Progenitor cell of endocrine pancreas (in vitro differentiated cells): ENCODE data around the gene TSGA10. TPM values are rescaled to one million over a fixed set of nuclear protein-coding genes. Genes with fewer than 3 reads are reported as not detected.

Experiments
- DNase-seq: peaks from one replicate; pipeline ENCODE4 v3.0.0; 2021; ENCODE audit warnings: low spot score; ENCODE audit not compliant: unreplicated experiment
- H3K27ac Mint-ChIP-seq: 2 replicates; pipeline ENCODE4 v1.8.0; 2021; ENCODE audit warnings: mild to moderate bottlenecking, moderate library complexity, mixed read lengths
- H3K27me3 Mint-ChIP-seq: 2 replicates; pipeline ENCODE4 v1.8.0; 2021; ENCODE audit warnings: mixed read lengths
- H3K36me3 Mint-ChIP-seq: 2 replicates; pipeline ENCODE4 v1.8.0; 2022; ENCODE audit warnings: mixed read lengths; ENCODE audit not compliant: insufficient read depth
- H3K4me1 Mint-ChIP-seq: 2 replicates; pipeline ENCODE4 v1.8.0; 2021; ENCODE audit warnings: low read depth, mixed read lengths
- H3K4me3 Mint-ChIP-seq: 2 replicates; pipeline ENCODE4 v1.8.0; 2021; ENCODE audit warnings: low read depth, mild to moderate bottlenecking, moderate library complexity, mixed read lengths
- H3K9me3 Mint-ChIP-seq: 2 replicates; pipeline ENCODE4 v1.8.0; 2021; ENCODE audit warnings: low read depth, mixed read lengths
- CTCF ChIP-seq: fragments of 200-600 bp; sonication (generic); IDR thresholded peaks from one replicate; pipeline ENCODE4 v1.5.0; 2021; ENCODE audit warnings: antibody characterized with exemption, mild to moderate bottlenecking; ENCODE audit not compliant: unreplicated experiment
- total RNA-seq: library from RNA; stranded (reverse); gene quantifications from 2 replicates; pipeline ENCODE4 v1.2.1, GENCODE V29; 2021

Gene TSGA10
- total RNA-seq, 1 donor from 2014 or later: 13.8 TPM

GRCh38 chr2:99190548-99190947, 35.8 kb upstream of the TSGA10 start:
- Mint-ChIP-seq H3K27ac (no peak overlapping the region), H3K27me3 (no peaks in the 10 kb centered on the region), H3K9me3 (peaks cover 4% of the 10 kb centered on the region), H3K4me3 (no peak overlapping the region), H3K4me1 (no peaks in the 10 kb centered on the region), H3K36me3 (peaks cover 31% of the 10 kb centered on the region)
- no peak for DNase-seq
- peak; percentile 28 for TF ChIP-seq CTCF

GRCh38 chr2:99188357-99188756, 33.6 kb upstream of the TSGA10 start:
- Mint-ChIP-seq H3K36me3 (peaks cover 27% of the 10 kb centered on the region), H3K27ac (no peak overlapping the region), H3K27me3 (no peaks in the 10 kb centered on the region), H3K4me1 (no peaks in the 10 kb centered on the region), H3K9me3 (peaks cover 4% of the 10 kb centered on the region), H3K4me3 (no peak overlapping the region)
- no peak for DNase-seq
- no peak for TF ChIP-seq CTCF

GRCh38 chr2:99187011-99187410, 32.3 kb upstream of the TSGA10 start:
- no peaks in the 10 kb centered on the region for H3K27me3 Mint-ChIP-seq
- H3K4me3 Mint-ChIP-seq: no peak overlapping the region
- peaks cover 18% of the 10 kb centered on the region for H3K36me3 Mint-ChIP-seq
- DNase-seq: no peak
- TF ChIP-seq CTCF: no peak
- no peak overlapping the region for H3K27ac Mint-ChIP-seq
- peaks cover 6% of the 10 kb centered on the region for H3K4me1 Mint-ChIP-seq
- peaks cover 4% of the 10 kb centered on the region for H3K9me3 Mint-ChIP-seq

- no peak for DNase-seq
- Mint-ChIP-seq H3K4me1 (peaks cover 16% of the 10 kb centered on the region), H3K27ac (no peak overlapping the region), H3K36me3 (peaks cover 7% of the 10 kb centered on the region), H3K27me3 (no peaks in the 10 kb centered on the region), H3K4me3 (no peak overlapping the region), H3K9me3 (no peaks in the 10 kb centered on the region)
- TF ChIP-seq CTCF: no peak
Measured at GRCh38 chr2:99184811-99185210, 30.1 kb upstream of the TSGA10 start.

GRCh38 chr2:99183025-99183424, 28.3 kb upstream of the TSGA10 start:
- TF ChIP-seq CTCF: no peak
- DNase-seq: no peak
- no peaks in the 10 kb centered on the region for H3K27me3 Mint-ChIP-seq
- H3K27ac Mint-ChIP-seq: peak overlapping the region; percentile 5
- peak overlapping the region; percentile 46 for H3K4me3 Mint-ChIP-seq
- H3K36me3 Mint-ChIP-seq: no peaks in the 10 kb centered on the region
- H3K9me3 Mint-ChIP-seq: no peaks in the 10 kb centered on the region
- H3K4me1 Mint-ChIP-seq: peaks cover 19% of the 10 kb centered on the region
